ENCODE data around the gene HEATR5B.

GRCh38 chr2:37029758-37030157 lies 54.4 kb downstream of the HEATR5B start:
- TF ChIP-seq, protein P1, sequence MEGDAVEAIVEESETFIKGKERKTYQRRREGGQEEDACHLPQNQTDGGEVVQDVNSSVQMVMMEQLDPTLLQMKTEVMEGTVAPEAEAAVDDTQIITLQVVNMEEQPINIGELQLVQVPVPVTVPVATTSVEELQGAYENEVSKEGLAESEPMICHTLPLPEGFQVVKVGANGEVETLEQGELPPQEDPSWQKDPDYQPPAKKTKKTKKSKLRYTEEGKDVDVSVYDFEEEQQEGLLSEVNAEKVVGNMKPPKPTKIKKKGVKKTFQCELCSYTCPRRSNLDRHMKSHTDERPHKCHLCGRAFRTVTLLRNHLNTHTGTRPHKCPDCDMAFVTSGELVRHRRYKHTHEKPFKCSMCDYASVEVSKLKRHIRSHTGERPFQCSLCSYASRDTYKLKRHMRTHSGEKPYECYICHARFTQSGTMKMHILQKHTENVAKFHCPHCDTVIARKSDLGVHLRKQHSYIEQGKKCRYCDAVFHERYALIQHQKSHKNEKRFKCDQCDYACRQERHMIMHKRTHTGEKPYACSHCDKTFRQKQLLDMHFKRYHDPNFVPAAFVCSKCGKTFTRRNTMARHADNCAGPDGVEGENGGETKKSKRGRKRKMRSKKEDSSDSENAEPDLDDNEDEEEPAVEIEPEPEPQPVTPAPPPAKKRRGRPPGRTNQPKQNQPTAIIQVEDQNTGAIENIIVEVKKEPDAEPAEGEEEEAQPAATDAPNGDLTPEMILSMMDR (IDR thresholded peaks at IDR 0.05; ENCODE audit: insufficient read depth, low read depth, low read length): no peak
- no peak for TF ChIP-seq EZH2 (IDR thresholded peaks at IDR 0.05; ENCODE audit: insufficient read depth, low read length)

Data from astrocyte (in vitro differentiated cells and primary cell).